ENCODE data around the gene NOTCH1. TPM values are rescaled to one million over a fixed set of nuclear protein-coding genes. Genes with fewer than 3 reads are reported as not detected.

Gene NOTCH1
- total and polyA plus RNA-seq, 2 of the 8 experiments (the other 6 are each of a cell fraction or from before 2014, with no cell fraction given), result 6.9 to 55.6 TPM

DNA sequence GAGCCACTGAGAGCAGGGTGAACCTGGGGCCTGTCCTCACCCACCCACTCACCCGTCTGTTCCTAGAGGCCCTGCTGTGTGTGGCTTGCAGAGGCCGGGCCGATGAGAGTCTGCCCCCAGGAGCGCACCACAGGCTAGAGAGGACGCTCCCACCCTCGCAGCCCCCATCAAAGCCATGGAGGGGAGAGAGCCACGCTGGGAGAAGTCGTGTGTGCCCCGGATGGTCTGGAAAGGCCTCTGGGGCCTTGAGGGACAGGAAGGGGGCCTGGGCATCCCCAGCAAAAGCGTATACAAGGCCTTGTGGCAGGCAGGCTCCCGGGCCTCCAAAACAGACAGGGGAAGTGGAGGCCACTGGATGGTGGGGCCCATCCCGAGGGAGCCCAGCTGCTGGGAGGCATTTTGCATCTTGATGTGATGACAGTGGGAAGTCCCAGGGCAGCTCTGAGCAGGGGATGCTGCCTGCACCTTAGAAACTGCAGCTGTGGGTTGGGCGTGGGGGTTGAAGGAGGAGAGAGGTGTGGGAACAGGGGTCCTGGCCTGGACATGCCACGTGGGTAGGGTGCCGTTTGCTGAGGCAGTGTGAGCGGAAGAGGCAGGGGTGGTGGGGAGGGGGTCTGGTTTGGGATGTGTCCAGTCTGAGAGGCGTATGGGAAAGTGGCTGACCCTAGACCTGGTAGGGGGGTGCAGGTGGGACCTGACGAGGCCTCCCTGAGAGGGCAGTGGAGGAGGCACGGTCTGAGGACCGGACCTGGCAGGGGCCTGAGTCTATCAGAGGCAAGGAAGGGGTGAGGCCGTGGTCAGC is 43.0 kb upstream of the NOTCH1 start:
- H3K4me3 ChIP-seq (ENCODE audit: extremely low read depth in 1 of 4, insufficient read depth in 2 of 4, low read depth in 3 of 4, low read length in 4 of 4), result peak overlapping the region in 3 of 4 experiments; percentile 12 to 50 (median 19); a peak in 4 of 8 replicates
- H3K56ac ChIP-seq (replicated peaks; ENCODE audit: insufficient read length, low read depth, low read length), result peak overlapping the region; percentile 80
- peak overlapping the region; percentile 94 for H3K4ac ChIP-seq (replicated peaks; ENCODE audit: insufficient read length, low read depth, low read length)
- H2AK5ac ChIP-seq (ENCODE audit: low read depth, low read length), result peak overlapping the region; percentile 84; the same call in 1 of the 2 replicates
- H4K5ac ChIP-seq (ENCODE audit: insufficient read length, low read depth, low read length), result peak overlapping the region; percentile 93
- peaks cover 0 to 3% of the 10 kb centered on the region in 2 experiments; a peak in 1 of 4 replicates for H3K9me3 ChIP-seq (ENCODE audit: insufficient read depth in 2 of 2, low read depth in 1 of 2, low read length in 1 of 2)
- peak overlapping the region; percentile 86 for H4K91ac ChIP-seq (replicated peaks; ENCODE audit: insufficient read length, low read length)
- H2BK20ac ChIP-seq (ENCODE audit: low read length), result peak overlapping the region; percentile 92
- peaks cover 0 to 2% of the 10 kb centered on the region in 2 experiments for H4K20me1 ChIP-seq (replicated peaks in 1 of 2; ENCODE audit: control insufficient read depth in 1 of 2, insufficient read depth in 2 of 2, low read length in 2 of 2)
- peak overlapping the region; percentile 92 for H2BK12ac ChIP-seq (ENCODE audit: low read depth, low read length)
- peak overlapping the region; percentile 92 for H4K8ac ChIP-seq (ENCODE audit: extremely low read depth, insufficient read depth, low read length)
- no peak overlapping the region for H2AFZ ChIP-seq (ENCODE audit: low read length)
- H3K23me2 ChIP-seq (ENCODE audit: low read depth, low read length), result peaks cover 10% of the 10 kb centered on the region
- H3K79me1 ChIP-seq (ENCODE audit: low read depth, low read length), result no peaks in the 10 kb centered on the region
- H3K4me2 ChIP-seq (ENCODE audit: insufficient read depth in 1 of 2, low read depth in 2 of 2, low read length in 2 of 2), result peak overlapping the region; percentile 68 to 80
- no peak for FAIRE-seq
- peak overlapping the region; percentile 50 for H3K14ac ChIP-seq (ENCODE audit: insufficient read length)
- peak overlapping the region; percentile 82; the same call in 1 of the 2 replicates for H2BK15ac ChIP-seq (ENCODE audit: low read length)
- H2BK5ac ChIP-seq (ENCODE audit: low read depth, low read length), result peak overlapping the region; percentile 97
- H3K27ac ChIP-seq (ENCODE audit: low read depth, low read length), result peak overlapping the region; percentile 90
- WGBS, 2 experiments (ENCODE audit: extremely low coverage in 1 of 2, insufficient coverage in 1 of 2, insufficient read length in 1 of 2, insufficient replicate concordance in 2 of 2, low coverage in 1 of 2, low lambda C conversion rate in 2 of 2, missing lambda C conversion rate in 1 of 2), result 40% methylated on average over 21 of the region's 21 CpGs; no CpG with 5 or more reads in 1 of the 2 experiments
- H3K4me1 ChIP-seq (replicated peaks in 1 of 4; ENCODE audit: control insufficient read depth in 3 of 4, insufficient read depth in 4 of 4, low read length in 3 of 4), result peaks cover 3 to 50% (median 36%) of the 10 kb centered on the region in 4 experiments
- no peaks in the 10 kb centered on the region for H3K36me3 ChIP-seq (ENCODE audit: control insufficient read depth in 2 of 4, insufficient read depth in 4 of 4, low read length in 3 of 4)
- CTCF ChIA-PET (ENCODE audit: partially characterized antibody), result interaction anchor here (0.8 to 2.9 kb wide), 11 partner anchors 9 to 440 kb away, joined by 3 to 8 read pairs (median 3); no protein-coding TSS in a partner anchor
- no peak overlapping the region for H3K23ac ChIP-seq (ENCODE audit: insufficient read length)
- H3K9ac ChIP-seq (replicated peaks in 1 of 4; ENCODE audit: extremely low read depth in 1 of 4, low read depth in 3 of 4, low read length in 3 of 4), result peak overlapping the region in 3 of 4 experiments; percentile 51 to 71 (median 52); a peak in 5 of 7 replicates
- H3K18ac ChIP-seq (ENCODE audit: extremely low read depth, low read length), result peak overlapping the region; percentile 97
- POLR2A ChIA-PET (ENCODE audit: partially characterized antibody), result interaction anchor here (0.7 to 3.4 kb wide), 15 partner anchors 11 to 189 kb away, joined by 3 to 30 read pairs (median 6); partner anchors contain the start of gene NOTCH1
- no peaks in the 10 kb centered on the region for H3K79me2 ChIP-seq (ENCODE audit: control insufficient read depth in 1 of 2, insufficient read depth in 2 of 2, low read length in 2 of 2)
- no peaks in the 10 kb centered on the region for H3K27me3 ChIP-seq (replicated peaks in 1 of 4; ENCODE audit: control insufficient read depth in 3 of 4, extremely low read depth in 1 of 4, insufficient read depth in 3 of 4, low read length in 3 of 4)
- no peak for DNase-seq (ENCODE audit: low read depth in 1 of 2, low spot score in 2 of 2)
- H2BK120ac ChIP-seq (replicated peaks; ENCODE audit: low read depth, low read length), result peak overlapping the region; percentile 89
- TF ChIP-seq CTCF (IDR thresholded peaks at IDR 0.05; ENCODE audit: control extremely low read depth in 1 of 3, insufficient read depth in 1 of 3, low read depth in 1 of 3, low read length in 3 of 3) (no peak), NRF1 (IDR thresholded peaks at IDR 0.05; ENCODE audit: low read depth, low read length) (no peak), CBX8 (IDR thresholded peaks at IDR 0.05; ENCODE audit: borderline replicate concordance, low read depth, low read length) (no peak), CHD2 (IDR thresholded peaks at IDR 0.05; ENCODE audit: low read length) (no peak), JUND (IDR thresholded peaks at IDR 0.05; ENCODE audit: low read length) (no peak), BRCA1 (IDR thresholded peaks at IDR 0.05; ENCODE audit: low read depth, low read length) (no peak), RNF2 (IDR thresholded peaks at IDR 0.05; ENCODE audit: borderline replicate concordance, low read depth, low read length, missing control alignments, poor library complexity, severe bottlenecking) (no peak), CHD1 (IDR thresholded peaks at IDR 0.05; ENCODE audit: low read depth, low read length) (no peak), TAF1 (IDR thresholded peaks at IDR 0.05; ENCODE audit: low read depth, low read length) (no peak)
